HL-60 (cell line): Measurements from ENCODE around the gene PLCH2.

Experiments used
- CTCF ChIP-seq: IDR thresholded peaks from one replicate; pipeline ENCODE4 v1.5.1; 2011; ENCODE audit warnings: low read length, control low read depth, inconsistent platforms; ENCODE audit not compliant: insufficient read depth
- GABPA ChIP-seq: IDR thresholded peaks from 2 replicates; pipeline ENCODE4 v1.6.1; 2012; ENCODE audit warnings: low read depth
- POLR2AphosphoS5 ChIP-seq: IDR thresholded peaks from 2 replicates; pipeline ENCODE4 v1.6.1; 2012; ENCODE audit warnings: low read depth
- REST ChIP-seq: IDR thresholded peaks from 2 replicates; pipeline ENCODE4 v1.6.1; 2012; ENCODE audit warnings: low read depth; ENCODE audit not compliant: insufficient replicate concordance
- SPI1 ChIP-seq: IDR thresholded peaks from 2 replicates; pipeline ENCODE4 v1.6.1; 2012; ENCODE audit warnings: low read depth, mild to moderate bottlenecking, borderline replicate concordance

- TF ChIP-seq CTCF = no peak
- TF ChIP-seq REST = no peak
- TF ChIP-seq POLR2AphosphoS5 = no peak; the same call in 1 of the 2 replicates
- TF ChIP-seq GABPA = no peak
- no peak for TF ChIP-seq SPI1
Measured at GRCh38 chr1:2506901-2507565, 30.9 kb downstream of the PLCH2 start.
